ENCODE data around the gene HIVEP3. TPM values are rescaled to one million over a fixed set of nuclear protein-coding genes. Genes with fewer than 3 reads are reported as not detected.

HIVEP3 gene
- total RNA-seq, 4 donors from 2014 or later: 1.4 to 3.0 (median 2.3) TPM

DNA sequence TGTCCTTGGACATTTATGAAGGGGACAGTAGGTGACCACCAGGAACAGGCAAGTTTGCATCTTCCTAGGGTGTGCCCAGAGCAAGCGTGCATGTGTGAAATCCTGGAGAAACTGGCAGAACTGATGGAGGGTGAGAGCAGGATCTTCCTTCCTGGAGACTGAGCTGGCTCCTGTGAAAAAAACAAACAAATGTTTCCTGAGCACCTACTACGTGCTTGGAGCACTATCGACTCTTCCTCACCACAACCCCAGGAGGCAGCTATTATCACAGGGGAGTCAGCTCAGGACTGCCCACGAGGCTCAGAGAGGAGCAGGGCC, 432.7 kb downstream of the HIVEP3 start:
- no peak for DNase-seq (ENCODE audit: extremely low spot score)
- Histone ChIP-seq H3K9me3 (no peaks in the 10 kb centered on the region), H3K36me3 (no peaks in the 10 kb centered on the region), H3K4me1 (peaks cover 54 to 74% (median 68%) of the 10 kb centered on the region in 4 donors), H3K27ac (replicated peaks in 1 of 4) (peak overlapping the region in 3 of 4 donors; percentile 35 to 77 (median 68)), H3K4me3 (no peak overlapping the region), H3K27me3 (no peaks in the 10 kb centered on the region)
- TF ChIP-seq POLR2A (IDR thresholded peaks at IDR 0.05; ENCODE audit: low read depth) (no peak), POLR2AphosphoS5 (IDR thresholded peaks at IDR 0.05) (no peak), EP300 (IDR thresholded peaks at IDR 0.05) (no peak), CTCF (IDR thresholded peaks at IDR 0.05) (no peak)
- intact Hi-C loops (cut with DNase I): no loop called here
- 52% methylated on average over 2 of the region's 4 CpGs for WGBS

GRCh38 chr1:41485605-41486004, 433.1 kb downstream of the HIVEP3 start:
- no peaks in the 10 kb centered on the region for H3K36me3 ChIP-seq
- 48% methylated on average over 3 of the region's 5 CpGs for WGBS
- H3K4me3 ChIP-seq: no peak overlapping the region
- intact Hi-C loops (cut with DNase I): no loop called here
- no peaks in the 10 kb centered on the region for H3K9me3 ChIP-seq
- DNase-seq (ENCODE audit: extremely low spot score): no peak
- no peaks in the 10 kb centered on the region for H3K27me3 ChIP-seq
- H3K27ac ChIP-seq (replicated peaks in 1 of 4): peak overlapping the region in 1 of 4 donors; percentile 77
- TF ChIP-seq CTCF (IDR thresholded peaks at IDR 0.05) (no peak), POLR2A (IDR thresholded peaks at IDR 0.05; ENCODE audit: low read depth) (no peak), EP300 (IDR thresholded peaks at IDR 0.05) (no peak), POLR2AphosphoS5 (IDR thresholded peaks at IDR 0.05) (no peak)
- peaks cover 50 to 75% (median 68%) of the 10 kb centered on the region in 4 donors for H3K4me1 ChIP-seq

GRCh38 chr1:41484402-41485241, 434.1 kb downstream of the HIVEP3 start, which contains the start of gene EDN2:
TSS of gene EDN2 (minus strand) at chr1:41484683. CDS start at chr1:41484601, 82 bp downstream.
- H3K36me3 ChIP-seq: no peaks in the 10 kb centered on the region
- WGBS: 21% methylated on average over 10 of the region's 27 CpGs
- H3K4me3 ChIP-seq: no peak within 1 kb of the TSS
- peak within 1 kb of the TSS in 2 of 4 donors; percentile 77 to 78 for H3K27ac ChIP-seq (replicated peaks in 1 of 4)
- no peak for DNase-seq (ENCODE audit: extremely low spot score)
- H3K9me3 ChIP-seq: no peaks in the 10 kb centered on the region
- no peaks in the 10 kb centered on the region for H3K27me3 ChIP-seq
- TF ChIP-seq POLR2A (IDR thresholded peaks at IDR 0.05; ENCODE audit: low read depth) (no peak), CTCF (IDR thresholded peaks at IDR 0.05) (peak in 2 of 3 experiments; percentile 17 to 39), EP300 (IDR thresholded peaks at IDR 0.05) (no peak), POLR2AphosphoS5 (IDR thresholded peaks at IDR 0.05) (peak; percentile 40 to 51)
- H3K4me1 ChIP-seq: peaks cover 50 to 84% (median 69%) of the 10 kb centered on the region in 4 donors
- intact Hi-C loops (cut with DNase I): no loop called here

DNA sequence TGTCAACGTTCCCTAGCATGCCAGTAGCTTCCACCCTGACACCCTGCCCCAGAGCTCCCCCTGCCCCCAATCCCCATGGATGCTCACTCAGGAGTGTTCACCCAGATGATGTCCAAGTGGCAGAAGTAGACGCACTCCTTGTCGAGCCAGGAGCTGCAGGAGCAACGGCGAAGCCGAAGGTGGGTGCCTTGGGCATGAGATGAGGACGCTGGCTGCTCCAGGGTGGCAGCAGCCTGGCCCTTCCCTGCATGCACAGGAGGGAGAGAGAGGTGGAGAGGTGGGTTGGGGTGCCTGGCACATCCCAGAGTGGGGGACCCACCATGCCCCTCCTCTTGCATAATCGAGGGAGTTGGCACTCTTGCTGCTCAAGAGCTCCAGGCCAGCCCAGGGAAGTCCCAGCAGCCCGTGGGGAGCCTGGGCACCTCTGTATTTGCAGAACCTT, 434.7 kb downstream of the HIVEP3 start:
- Histone ChIP-seq H3K27ac (replicated peaks in 1 of 4) (peak overlapping the region in 2 of 4 donors; percentile 27 to 77), H3K4me1 (peaks cover 54 to 91% (median 75%) of the 10 kb centered on the region in 4 donors)
- 70% methylated on average over 1 of the region's 9 CpGs for WGBS

More for the DNA sequence above, 434.7 kb downstream of the HIVEP3 start:
- no peak for TF ChIP-seq POLR2AphosphoS5 (IDR thresholded peaks at IDR 0.05)
- no peak for TF ChIP-seq POLR2A (IDR thresholded peaks at IDR 0.05; ENCODE audit: low read depth)
- TF ChIP-seq EP300 (IDR thresholded peaks at IDR 0.05): no peak
- no peak for TF ChIP-seq CTCF (IDR thresholded peaks at IDR 0.05)
- no peak for DNase-seq (ENCODE audit: extremely low spot score)
- no peak overlapping the region for H3K4me3 ChIP-seq
- no peaks in the 10 kb centered on the region for H3K9me3 ChIP-seq
- H3K36me3 ChIP-seq: no peaks in the 10 kb centered on the region
- intact Hi-C loops (cut with DNase I): no loop called here
- no peaks in the 10 kb centered on the region for H3K27me3 ChIP-seq
